ENCODE results near the gene KCNIP1. TPM values are rescaled to one million over a fixed set of nuclear protein-coding genes. Genes with fewer than 3 reads are reported as not detected.

KCNIP1 gene
- total RNA-seq = 0.81 and 11.2 TPM in 2 replicates

DNA sequence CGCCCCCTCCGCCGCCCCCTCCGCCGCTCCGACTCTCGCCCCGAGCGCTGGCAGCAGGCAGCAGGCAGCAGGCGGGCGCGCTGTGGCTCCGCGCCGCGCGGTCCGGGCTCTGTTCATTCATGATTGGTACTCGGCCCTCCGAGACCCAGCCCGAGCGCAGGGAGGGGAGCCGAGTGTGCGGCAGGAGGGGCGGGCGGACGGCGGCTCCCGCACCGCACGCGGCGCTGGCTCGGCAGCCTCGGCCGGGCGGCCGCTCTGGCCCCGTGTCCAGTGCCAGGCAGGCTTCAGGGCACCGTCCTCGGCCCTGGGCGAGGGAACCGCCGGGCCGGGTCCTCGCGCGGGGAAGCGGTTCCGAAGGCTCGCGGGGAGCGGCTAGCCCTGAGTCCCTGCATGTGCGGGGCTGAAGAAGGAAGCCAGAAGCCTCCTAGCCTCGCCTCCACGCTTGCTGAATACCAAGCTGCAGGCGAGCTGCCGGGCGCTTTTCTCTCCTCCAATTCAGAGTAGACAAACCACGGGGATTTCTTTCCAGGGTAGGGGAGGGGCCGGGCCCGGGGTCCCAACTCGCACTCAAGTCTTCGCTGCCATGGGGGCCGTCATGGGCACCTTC, at the start of gene KCNIP1:
Gene KCNIP1 (plus strand): TSS at position 31 of the 607 bp plus-strand sequence.

DNA sequence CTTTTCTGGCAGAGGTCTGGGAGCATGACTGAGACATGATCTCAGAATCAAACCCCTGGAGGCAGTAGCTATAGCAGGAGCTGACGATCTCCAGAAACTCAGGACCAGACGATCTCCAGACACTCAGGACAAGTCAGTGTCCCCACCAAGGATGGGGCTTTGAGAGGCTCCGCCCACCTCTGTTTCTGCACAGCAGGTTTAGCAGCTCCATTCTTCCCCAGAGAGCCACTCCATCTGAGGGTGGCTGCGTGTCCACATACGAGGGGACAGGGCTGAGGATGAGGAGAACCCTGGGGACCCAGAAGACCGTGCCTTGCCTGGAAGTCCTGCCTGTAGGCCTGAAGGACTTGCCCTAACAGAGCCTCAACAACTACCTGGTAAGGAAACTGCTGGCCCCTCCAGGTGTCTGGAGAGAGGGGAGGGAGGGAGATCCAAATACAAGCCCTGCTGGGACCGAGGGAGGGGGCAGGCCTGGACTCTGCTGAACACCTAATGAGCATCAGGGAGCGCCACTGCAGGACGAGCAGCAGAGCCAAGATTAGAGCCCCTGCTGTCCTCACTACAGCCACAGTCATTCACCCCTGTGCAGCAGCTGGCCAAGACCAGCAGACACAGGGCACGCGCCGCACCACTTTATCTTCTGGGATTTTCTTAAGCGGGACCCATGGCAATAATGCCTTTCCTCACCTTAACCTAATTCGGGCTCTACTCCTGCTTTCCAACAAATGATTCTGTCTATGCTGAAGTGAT, 279.9 kb downstream of the KCNIP1 start, which contains the start of gene GABRP:
Gene GABRP (plus strand): TSS at position 228 of the 750 bp plus-strand sequence. CDS start 4,891 bp downstream, outside the sequence.

Other genes starting within 250 kb of the KCNIP1 start
- not detected in 2 replicates for gene LCP2, start 206.2 kb upstream of the KCNIP1 start, total RNA-seq
- gene KCNMB1, start 114.7 kb upstream of the KCNIP1 start, total RNA-seq = not detected in 2 replicates